Uterus (tissue), 4 donors: ENCODE data around the gene OGA. TPM values are rescaled to one million over a fixed set of nuclear protein-coding genes. Genes with fewer than 3 reads are reported as not detected.

Source experiments
- DNase-seq, 2 donors: peaks; one replicate each; pipeline ENCODE4 v3.0.0-alpha.2; 2019 to 2020
- H3K27ac ChIP-seq, 2 donors: fragments of 200-600 bp; sonication (generic); 1 replicate in 1 of 2; 2 replicates in 1 of 2; pipeline ENCODE4 v1.5.1; 2016 to 2018
- H3K27me3 ChIP-seq, 2 donors: fragments of 200-600 bp; sonication (generic); one replicate each; pipeline ENCODE4 v1.5.1; 2018 to 2019; ENCODE audit warnings: control low read depth in 1 of 2
- H3K36me3 ChIP-seq, 2 donors: fragments of 200-600 bp; sonication (generic); one replicate each; pipeline ENCODE4 v1.5.1; 2019; ENCODE audit warnings: control low read depth in 1 of 2
- H3K4me1 ChIP-seq, 2 donors: fragments of 200-600 bp; sonication (generic); one replicate each; pipeline ENCODE4 v1.5.1; 2018 to 2019; ENCODE audit warnings: control low read depth in 1 of 2
- H3K4me3 ChIP-seq, 2 donors: fragments of 200-600 bp; sonication (generic); 1 replicate in 1 of 2; 2 replicates in 1 of 2; pipeline ENCODE4 v1.5.1; 2018 to 2019; ENCODE audit warnings: mild to moderate bottlenecking in 1 of 2
- H3K9me3 ChIP-seq, 2 donors: fragments of 200-600 bp; sonication (generic); one replicate each; pipeline ENCODE4 v1.5.1; 2019; ENCODE audit warnings: control low read depth in 1 of 2
- CTCF ChIP-seq, 4 experiments: fragments of 200-600 bp in 2 of 4; fragments of 450-650 bp in 2 of 4; sonication (generic) in 2 of 4; IDR thresholded peaks; one replicate each; pipeline ENCODE4 v1.5.1; 2016 to 2019; ENCODE audit warnings: antibody characterized with exemption in 4 of 4, mild to moderate bottlenecking in 2 of 4, moderate library complexity in 1 of 4
- POLR2A ChIP-seq, 2 donors: fragments of 450-650 bp; IDR thresholded peaks; one replicate each; pipeline ENCODE4 v1.6.1; 2016; ENCODE audit warnings: antibody characterized with exemption in 2 of 2, mild to moderate bottlenecking in 1 of 2, moderate library complexity in 1 of 2
- intact Hi-C: fragments of 100-400 bp; cut with DNase I; formaldehyde crosslinking; loops from one replicate; pipeline ENCODE4 v1.15.1; 2023; ENCODE audit warnings: low total_unique reads
- total RNA-seq, 4 donors: library from RNA; depleted of rRNA in 3 of 4; stranded (reverse); fragments of >200 nt in 3 of 4; gene quantifications; one replicate each; pipeline versions ENCODE4 v1.1.0 to v1.2.4, GENCODE V29; 2014 to 2023
- donor health status: DM: yes; HTN: yes; CAD: no.

OGA gene
- total RNA-seq, 4 donors from 2014 or later: 63.5 to 181 (median 156) TPM

GRCh38 chr10:101760510-101760909 is 57.7 kb downstream of the OGA start:
- intact Hi-C loops: no loop called here
- no peaks in the 10 kb centered on the region for H3K27me3 ChIP-seq
- H3K4me3 ChIP-seq: no peak overlapping the region
- TF ChIP-seq POLR2A (IDR thresholded peaks at IDR 0.05) (no peak), CTCF (IDR thresholded peaks at IDR 0.05) (no peak)
- H3K36me3 ChIP-seq: no peaks in the 10 kb centered on the region
- H3K9me3 ChIP-seq: no peaks in the 10 kb centered on the region
- no peak overlapping the region for H3K27ac ChIP-seq
- no peaks in the 10 kb centered on the region for H3K4me1 ChIP-seq
- DNase-seq: no peak

GRCh38 chr10:101759309-101760247 is 58.7 kb downstream of the OGA start:
- intact Hi-C loops: no loop called here
- Histone ChIP-seq H3K36me3 (no peaks in the 10 kb centered on the region), H3K27me3 (no peaks in the 10 kb centered on the region), H3K4me1 (no peaks in the 10 kb centered on the region), H3K9me3 (no peaks in the 10 kb centered on the region), H3K27ac (no peak overlapping the region), H3K4me3 (no peak overlapping the region)
- TF ChIP-seq POLR2A (IDR thresholded peaks at IDR 0.05) (no peak), CTCF (IDR thresholded peaks at IDR 0.05) (no peak)
- DNase-seq: no peak

- Histone ChIP-seq H3K9me3 (no peaks in the 10 kb centered on the region), H3K36me3 (no peaks in the 10 kb centered on the region), H3K4me1 (no peaks in the 10 kb centered on the region), H3K27me3 (no peaks in the 10 kb centered on the region), H3K27ac (no peak overlapping the region), H3K4me3 (no peak overlapping the region)
- DNase-seq: no peak
- no peak for TF ChIP-seq POLR2A (IDR thresholded peaks at IDR 0.05)
- no peak for TF ChIP-seq CTCF (IDR thresholded peaks at IDR 0.05)
- intact Hi-C loops: no loop called here
These were observed 59.4 kb downstream of the OGA start for GRCh38 chr10:101758858-101759257.

DNA sequence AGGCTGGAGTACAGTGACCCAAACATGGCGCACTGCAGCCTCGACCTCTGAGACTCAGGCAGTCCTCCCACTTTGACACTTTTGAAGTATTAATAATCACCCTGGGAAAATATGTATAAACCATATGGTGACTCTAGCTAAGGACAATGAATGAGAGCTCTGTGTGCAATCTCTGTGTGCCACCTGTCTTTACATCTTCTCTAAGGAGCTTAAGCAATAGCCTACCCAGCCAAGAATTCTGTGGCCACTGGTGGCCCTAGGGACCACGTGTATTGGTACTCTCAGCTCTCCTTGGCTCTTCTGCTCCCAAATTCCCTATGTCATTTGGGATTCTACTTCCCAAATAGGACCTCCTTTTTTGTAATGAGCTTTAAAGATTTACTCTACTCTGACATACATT is 66.0 kb downstream of the OGA start:
- intact Hi-C loops: no loop called here
- H3K4me1 ChIP-seq: no peaks in the 10 kb centered on the region
- TF ChIP-seq POLR2A (IDR thresholded peaks at IDR 0.05): no peak
- TF ChIP-seq CTCF (IDR thresholded peaks at IDR 0.05): no peak
- no peak for DNase-seq
- H3K9me3 ChIP-seq: no peaks in the 10 kb centered on the region
- H3K27ac ChIP-seq: no peak overlapping the region
- no peak overlapping the region for H3K4me3 ChIP-seq
- H3K27me3 ChIP-seq: no peaks in the 10 kb centered on the region
- H3K36me3 ChIP-seq: no peaks in the 10 kb centered on the region
